Stimulated activated CD4-positive, alpha-beta T cell treated with anti-CD3 and anti-CD28 coated beads, Interleukin-15, amount 100 ng/mL, for 48 hours (primary cell): ENCODE data around the gene PDIA3.
"Not testable (repeated sequence)": the region's sequence is repeated elsewhere in the genome, so short reads cannot be mapped to it uniquely, and the experiment has no call there.

Experiments
- DNase-seq, 2 donors: peaks; one replicate each; pipeline ENCODE4 v3.0.0-alpha.2; 2020; ENCODE audit warnings: low read depth in 2 of 2

PDIA3 gene

DNA sequence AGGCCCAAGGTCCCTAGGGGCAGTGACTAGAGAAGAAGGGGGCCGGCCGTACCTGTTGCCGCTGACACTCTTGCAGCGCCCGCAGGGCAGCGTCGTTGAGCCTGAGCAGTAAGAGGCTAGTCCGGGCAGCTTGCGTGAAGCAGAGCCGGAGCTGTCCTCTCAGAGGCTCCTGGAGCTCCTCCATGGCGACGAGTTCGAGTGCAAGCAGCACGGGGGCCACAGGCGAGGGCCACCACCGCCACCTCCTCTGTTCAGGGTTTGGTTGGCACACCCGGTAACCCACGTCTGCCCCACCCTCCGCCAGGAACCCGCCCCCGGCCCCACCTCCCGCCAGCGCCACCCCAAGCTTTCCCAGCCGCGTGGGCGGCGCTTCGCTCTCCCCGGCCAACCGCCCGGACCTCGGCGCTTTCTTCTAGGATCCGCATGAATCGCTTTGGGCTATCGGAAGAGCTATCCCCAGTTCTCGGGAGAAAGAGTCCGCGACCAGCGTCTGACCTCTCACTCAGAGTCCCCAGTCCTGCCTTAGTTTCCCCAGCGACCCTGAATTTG, 30.6 kb downstream of the PDIA3 start, which contains the start of gene ELL3:
ELL3 (minus strand) TSS at position 249 of the 549 bp plus-strand sequence; CDS start at position 184, 65 bp downstream.
- peak; percentile 51 to 69 for DNase-seq

DNA sequence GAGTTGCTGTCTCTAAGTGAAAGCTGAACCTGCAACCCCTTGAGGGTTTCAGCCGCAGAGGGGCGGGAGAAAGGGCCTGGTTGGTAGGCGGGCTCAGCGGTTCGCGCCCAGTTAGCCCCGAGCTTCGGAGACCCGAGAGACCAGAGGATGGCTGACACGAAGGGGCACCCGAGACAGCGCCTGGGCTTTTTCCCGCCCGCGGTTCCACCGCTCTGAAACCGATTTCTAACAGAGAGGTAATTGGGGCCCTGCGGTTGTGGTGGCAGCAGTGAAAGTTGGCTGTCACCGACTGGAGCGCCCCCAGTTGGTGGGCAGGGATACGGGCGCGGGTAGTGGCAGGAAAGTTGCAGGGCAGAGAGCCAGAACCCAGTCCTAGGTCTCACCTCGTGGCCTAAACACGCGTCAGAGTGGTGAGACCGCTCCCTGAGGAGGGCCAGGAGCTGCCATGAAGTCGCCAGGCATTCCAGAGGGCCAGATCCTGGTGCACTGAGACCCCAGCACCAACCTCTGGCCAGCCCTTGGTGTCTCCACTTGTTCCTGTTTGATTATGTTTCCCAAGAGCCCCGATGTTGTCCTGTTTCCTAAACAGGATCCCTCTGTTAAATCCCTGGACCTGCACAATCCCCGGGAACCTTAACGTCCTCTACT, 31.2 kb downstream of the PDIA3 start:
- DNase-seq: peak; percentile 86

DNA sequence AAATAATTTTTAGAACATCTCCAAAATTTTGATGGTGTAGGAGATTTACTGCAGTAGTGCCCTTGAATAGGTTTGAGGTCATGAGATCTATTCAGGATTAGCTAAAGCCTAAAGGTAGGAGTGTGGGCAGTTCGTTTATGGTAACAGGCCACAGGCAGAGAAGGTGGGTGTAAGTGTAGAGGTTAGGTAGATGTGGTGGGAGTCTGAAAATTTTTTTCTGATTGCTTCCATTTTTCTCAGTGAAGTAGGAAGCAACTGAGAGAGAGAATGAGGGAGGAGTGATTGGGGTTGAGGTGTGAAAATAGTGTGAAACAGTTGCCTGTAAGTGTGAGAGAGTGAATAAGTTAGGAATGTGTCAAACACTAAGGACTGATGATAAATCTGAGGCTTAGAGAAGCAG, 32.8 kb downstream of the PDIA3 start:
- DNase-seq: no peak

GRCh38 chr15:43789409-43789808, 43.2 kb downstream of the PDIA3 start:
- no peak for DNase-seq

DNA sequence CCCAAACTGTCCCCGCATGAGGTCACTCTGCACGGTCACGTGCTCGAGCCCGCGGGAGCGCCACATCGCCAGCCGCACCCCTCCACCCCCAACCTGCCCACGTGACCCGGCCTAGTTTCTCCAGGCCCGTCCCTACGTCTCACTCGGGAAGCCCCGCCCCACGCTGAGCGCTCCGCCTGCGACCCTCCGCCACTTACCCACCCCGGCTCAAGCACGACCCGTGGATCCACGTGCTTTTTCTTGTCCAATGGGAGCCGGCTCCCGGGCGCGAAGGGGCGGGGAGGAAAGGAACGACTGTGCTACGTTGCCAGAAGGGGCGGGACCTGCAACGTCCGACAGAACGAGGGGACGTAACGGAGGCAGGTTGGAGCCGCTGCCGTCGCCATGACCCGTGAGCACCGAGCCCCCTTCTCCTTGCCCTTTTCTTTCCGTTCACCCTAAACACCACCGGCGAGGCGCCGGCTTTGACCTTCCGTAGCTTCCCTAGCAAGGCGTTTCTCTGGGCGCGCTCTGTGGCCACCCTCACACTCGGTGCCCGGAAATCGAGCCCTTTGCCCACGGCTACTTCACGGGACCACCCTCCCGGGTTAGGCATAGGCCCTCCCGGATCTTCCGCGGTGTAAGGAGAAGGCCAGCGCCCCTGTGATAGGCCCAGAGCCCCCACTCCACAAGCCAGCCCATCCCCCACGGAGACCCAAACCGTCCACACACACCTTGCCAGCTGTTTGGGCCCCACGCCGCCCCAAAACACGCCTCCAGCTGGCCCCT, 45.9 kb downstream of the PDIA3 start, which contains the start of gene SERF2:
SERF2 (plus strand) TSS at position 328 of the 768 bp plus-strand sequence; CDS start at position 385, 57 bp downstream.
- DNase-seq: peak; percentile 100

GRCh38 chr15:43792761-43793476, 46.7 kb downstream of the PDIA3 start:
- no peak for DNase-seq

DNA sequence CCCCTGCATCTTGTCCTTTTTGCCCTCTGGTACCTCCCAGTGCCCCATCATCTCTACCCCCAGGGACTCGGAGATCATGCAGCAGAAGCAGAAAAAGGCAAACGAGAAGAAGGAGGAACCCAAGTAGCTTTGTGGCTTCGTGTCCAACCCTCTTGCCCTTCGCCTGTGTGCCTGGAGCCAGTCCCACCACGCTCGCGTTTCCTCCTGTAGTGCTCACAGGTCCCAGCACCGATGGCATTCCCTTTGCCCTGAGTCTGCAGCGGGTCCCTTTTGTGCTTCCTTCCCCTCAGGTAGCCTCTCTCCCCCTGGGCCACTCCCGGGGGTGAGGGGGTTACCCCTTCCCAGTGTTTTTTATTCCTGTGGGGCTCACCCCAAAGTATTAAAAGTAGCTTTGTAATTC, 47.4 kb downstream of the PDIA3 start:
- DNase-seq: no peak

DNA sequence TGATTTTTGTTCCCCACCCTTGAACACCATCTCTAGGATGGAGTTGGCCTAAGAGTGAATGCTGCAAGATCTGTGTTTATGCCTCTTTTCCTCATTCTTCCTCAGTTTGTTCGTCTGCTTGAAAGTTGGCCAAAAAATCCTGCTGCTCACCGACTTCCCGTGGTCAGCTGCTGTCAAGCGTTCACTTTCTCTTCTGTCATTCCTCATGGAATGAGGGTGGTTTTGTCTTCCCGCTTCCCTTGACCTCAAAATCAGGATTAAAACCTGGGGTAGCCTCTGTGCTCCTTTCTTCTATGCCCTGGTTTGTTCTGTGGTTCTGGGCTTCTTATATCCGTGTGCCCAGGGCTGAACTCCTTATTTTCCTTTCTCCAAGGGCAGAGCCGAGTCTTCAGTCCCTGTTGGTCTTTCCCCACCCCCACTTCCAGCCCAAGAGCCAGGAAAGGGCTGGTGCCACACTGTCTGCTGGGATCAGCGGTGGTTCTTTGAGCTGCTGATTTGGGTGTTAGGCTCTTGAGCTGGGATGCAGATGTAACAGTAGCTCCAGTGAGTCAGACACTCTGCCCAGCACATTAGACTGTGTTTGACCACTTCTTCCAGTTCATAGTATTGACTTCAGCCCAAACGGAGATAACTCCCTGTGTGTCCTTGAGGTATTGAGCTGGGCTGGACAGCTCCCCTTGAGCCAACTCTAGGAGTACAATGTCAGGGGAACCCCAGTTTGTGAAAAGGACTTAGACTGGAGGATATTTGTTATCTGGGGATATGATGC, 48.2 kb downstream of the PDIA3 start:
- DNase-seq: no peak

DNA sequence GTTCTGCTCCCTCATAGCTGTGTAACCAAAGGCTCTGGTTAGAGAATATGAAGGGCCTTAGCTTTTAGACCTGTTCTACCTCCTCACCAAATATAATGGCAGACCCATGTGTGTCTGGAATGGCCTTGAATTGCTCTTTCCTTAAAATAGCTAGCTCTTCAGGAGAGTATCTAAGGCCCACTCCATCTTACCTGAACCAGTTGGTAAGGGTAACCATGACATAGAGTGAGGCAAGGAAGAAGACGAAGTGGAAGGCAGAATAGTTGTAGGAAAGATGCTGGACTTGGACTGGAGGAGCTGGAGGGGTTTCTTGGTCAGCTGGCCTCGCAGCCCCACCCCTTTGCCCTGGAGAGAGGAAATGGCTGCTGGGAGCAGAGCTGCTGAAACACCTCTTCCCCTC, 49.0 kb downstream of the PDIA3 start:
- no peak for DNase-seq

DNA sequence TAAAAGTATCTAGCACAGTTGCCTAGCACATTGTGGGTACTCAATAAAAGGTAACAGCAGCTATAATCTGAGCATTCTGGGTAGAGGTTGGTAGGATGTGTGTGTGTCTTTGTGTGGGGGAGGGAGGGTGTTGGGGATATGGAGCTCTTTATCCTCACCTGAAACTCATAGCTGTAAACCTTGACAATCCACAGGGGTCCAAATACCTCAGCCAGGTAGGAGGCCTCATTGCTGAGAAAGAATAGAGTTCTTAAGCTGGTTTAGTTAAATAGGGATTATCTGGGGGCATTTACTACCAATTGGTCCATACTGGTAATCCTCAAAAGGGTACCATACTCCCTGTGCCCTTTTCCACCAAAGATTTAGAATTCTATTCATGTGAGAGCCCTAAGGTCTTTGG, 49.8 kb downstream of the PDIA3 start:
- no peak for DNase-seq

DNA sequence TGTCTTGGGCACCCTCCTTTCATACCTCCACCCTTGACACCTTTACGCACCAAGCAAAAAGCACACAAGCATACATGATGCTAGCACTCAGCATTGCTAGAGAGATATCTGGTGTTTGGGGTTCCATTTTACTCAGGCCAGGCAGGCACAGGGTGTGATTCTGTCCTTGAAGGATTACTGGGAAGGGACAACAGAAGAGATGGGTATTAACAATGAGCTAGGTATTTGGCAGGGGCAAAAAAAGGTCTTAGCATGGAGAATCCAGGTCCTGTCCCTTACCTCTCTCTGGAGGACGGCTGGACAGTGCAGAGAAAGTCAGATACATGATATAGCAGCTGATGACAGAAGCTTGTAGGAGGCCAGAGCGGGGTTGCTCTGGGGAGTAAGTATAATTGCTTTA, 50.3 kb downstream of the PDIA3 start:
- no peak for DNase-seq

DNA sequence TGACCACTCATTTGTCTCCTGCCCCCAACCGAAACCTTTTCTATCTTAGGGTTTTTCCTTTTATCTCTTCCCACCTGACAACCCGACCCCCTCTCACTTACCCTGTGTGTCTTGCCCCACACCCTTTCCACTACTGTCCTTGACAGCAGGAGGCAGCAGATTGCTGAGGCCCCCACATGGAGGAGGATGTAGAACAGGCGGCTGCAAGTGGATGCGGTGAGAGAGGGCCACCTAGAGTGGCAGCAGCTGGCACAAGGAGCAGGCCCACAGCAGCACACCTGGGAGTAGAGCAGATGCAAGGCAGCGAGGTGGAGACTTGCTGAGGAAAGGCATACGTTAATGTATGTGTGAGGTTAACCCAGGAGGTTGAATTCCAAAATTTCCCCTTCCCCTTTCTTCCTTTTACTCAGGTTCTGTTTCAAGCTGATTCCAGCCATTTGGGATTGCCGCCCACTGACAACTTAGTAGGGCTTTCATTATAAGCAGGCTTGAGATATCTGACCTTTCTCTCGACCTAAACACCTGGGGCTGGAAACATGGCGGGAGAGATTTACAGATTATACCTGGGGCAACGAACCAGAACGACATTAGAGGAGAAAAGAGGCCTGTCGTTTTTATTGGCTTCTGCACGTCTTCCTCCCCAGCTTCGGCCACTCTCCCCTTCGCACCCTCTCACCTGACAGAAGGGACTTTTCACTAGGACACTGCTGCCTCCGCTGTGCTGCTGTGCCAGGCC, 53.1 kb downstream of the PDIA3 start:
- no peak for DNase-seq

GRCh38 chr15:43799945-43800285, 53.7 kb downstream of the PDIA3 start, which contains the start of gene SERINC4:
SERINC4 (minus strand) TSS chr15:43800220; CDS start chr15:43799986, 234 bp downstream.
- DNase-seq: no peak

DNA sequence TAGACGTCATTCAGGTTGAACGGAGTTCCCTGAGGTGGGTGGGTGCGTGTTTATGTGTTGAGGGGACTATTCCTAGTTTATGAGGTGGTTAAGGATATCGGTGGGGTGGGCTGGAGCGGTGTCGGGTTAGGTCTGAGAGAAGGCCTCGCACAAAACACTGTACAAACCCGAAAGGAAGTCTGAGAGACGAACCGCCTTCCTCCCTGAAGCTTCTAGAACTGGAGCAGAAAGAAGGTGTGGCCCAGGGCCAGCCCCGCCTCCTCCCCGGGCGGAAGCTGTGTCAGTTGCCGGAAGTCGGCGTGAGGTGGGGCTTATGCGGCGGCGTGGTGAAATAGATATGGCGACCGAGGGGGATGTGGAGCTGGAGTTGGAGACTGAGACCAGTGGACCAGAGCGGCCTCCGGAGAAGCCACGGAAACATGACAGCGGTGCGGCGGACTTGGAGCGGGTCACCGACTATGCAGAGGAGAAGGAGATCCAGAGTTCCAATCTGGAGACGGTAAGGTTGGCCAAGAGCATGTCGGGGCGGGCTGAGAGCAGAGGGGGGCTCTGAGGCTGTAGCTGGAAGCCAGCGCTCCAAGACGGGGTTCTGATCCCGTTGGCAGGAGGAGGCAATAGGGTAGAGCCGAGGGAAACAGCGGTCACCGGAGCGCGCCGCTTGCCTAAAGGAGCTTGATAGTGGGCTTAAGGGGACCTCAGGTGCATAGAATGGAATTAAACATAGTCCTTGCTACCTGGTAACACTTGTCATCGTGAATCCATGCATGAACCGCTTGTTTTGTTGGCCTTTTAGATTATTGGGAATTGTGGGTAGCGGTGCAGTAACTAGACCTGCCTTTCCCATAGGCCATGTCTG, 54.3 kb downstream of the PDIA3 start, which contains the start of gene HYPK:
HYPK (plus strand) TSS at position 314 of the 856 bp plus-strand sequence; CDS start at position 338, 24 bp downstream.
- DNase-seq: peak; percentile 80 to 89

DNA sequence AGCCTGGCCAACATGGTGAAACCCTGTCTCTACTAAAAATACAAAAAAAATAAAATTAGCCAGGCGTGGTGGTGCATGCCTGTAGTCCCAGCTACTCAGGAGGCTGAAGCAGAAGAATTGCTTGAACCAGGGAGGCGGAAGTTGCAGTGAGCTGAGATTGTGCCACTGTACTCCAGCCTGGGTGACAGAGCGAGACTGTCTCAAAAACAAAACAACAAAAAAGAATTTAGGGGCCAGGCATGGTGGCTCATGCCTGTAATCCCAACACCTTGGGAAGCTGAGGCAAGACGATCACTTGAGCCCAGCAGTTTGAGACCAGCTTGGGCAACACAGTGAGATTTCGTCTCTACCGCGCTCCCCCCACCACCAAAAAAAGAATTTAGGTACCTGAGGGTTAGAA, 56.4 kb downstream of the PDIA3 start:
- DNase-seq: not testable (repeated sequence)

GRCh38 chr15:43808435-43808950, 62.3 kb downstream of the PDIA3 start:
- DNase-seq: no peak

DNA sequence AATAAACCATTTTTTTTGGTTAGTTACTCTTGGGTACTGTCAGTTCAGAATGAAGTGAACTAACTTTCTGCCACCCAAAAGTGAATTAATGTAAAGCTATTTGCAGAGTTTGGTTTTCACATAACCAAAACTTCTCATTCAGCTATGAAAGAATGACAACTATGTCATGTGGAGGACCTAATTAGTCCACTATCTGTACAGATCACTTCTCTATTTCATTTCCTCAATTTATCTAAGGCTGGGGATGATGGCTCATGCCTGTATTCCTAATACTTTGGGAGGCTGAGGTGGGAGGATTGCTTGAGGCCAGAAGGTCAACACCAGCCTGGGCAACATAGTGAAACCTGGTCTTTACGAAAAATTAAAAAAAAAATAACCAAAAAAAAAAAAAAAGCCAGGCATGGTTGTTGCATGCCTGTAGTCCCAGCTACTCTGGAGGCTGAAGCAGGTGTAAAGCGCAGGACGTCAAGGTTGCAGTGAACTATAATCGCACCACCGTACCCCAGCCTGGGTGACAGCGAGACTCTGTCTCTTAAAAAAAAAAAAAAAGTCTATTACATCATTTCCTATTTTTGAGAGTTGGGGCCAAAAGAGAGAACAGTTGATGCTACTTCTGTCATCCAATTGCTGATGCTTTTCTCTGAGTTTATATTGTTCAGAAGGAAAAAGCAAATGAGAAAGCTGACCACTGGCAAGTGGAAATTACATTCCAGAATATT, 62.9 kb downstream of the PDIA3 start:
- DNase-seq: no peak

- not testable (repeated sequence) for DNase-seq
Observed at GRCh38 chr15:43815064-43815463, 68.8 kb downstream of the PDIA3 start.

- no peak for DNase-seq
Observed at GRCh38 chr15:43821505-43821904, 75.3 kb downstream of the PDIA3 start.
